Ectodermal cell (in vitro differentiated cells): ENCODE data around the gene JAKMIP1.

Source experiments
- H3K27ac ChIP-seq: 2 replicates; pipeline ENCODE4 v1.7.0; 2013; ENCODE audit warnings: mild to moderate bottlenecking, low read depth, low read length; ENCODE audit not compliant: insufficient read depth, poor library complexity, severe bottlenecking
- H3K27me3 ChIP-seq: 2 replicates; pipeline ENCODE4 v1.7.0; 2013; ENCODE audit warnings: mild to moderate bottlenecking, low read length; ENCODE audit not compliant: insufficient read depth, control insufficient read depth, poor library complexity, severe bottlenecking
- H3K36me3 ChIP-seq: one replicate; pipeline ENCODE4 v1.7.0; 2013; ENCODE audit warnings: low read length; ENCODE audit not compliant: control insufficient read depth, insufficient read depth
- H3K4me1 ChIP-seq: one replicate; pipeline ENCODE4 v1.7.0; 2013; ENCODE audit warnings: low read length; ENCODE audit not compliant: control insufficient read depth, insufficient read depth
- H3K4me3 ChIP-seq: 2 replicates; pipeline ENCODE4 v1.7.0; 2013; ENCODE audit warnings: low read depth, low read length, control low read depth; ENCODE audit not compliant: insufficient read depth
- H3K9me3 ChIP-seq: 2 replicates; pipeline ENCODE4 v1.7.0; 2013; ENCODE audit warnings: mild to moderate bottlenecking, low read length, moderate library complexity; ENCODE audit not compliant: control insufficient read depth
- whole genome bisulfite sequencing, 2 experiments: methylation state at CpG; one replicate each; pipeline ENCODE4 v1.1.7; 2013; ENCODE audit warnings: missing lambda C conversion rate in 2 of 2; 5-methylcytosine and 5-hydroxymethylcytosine counted together

The JAKMIP1 gene

DNA sequence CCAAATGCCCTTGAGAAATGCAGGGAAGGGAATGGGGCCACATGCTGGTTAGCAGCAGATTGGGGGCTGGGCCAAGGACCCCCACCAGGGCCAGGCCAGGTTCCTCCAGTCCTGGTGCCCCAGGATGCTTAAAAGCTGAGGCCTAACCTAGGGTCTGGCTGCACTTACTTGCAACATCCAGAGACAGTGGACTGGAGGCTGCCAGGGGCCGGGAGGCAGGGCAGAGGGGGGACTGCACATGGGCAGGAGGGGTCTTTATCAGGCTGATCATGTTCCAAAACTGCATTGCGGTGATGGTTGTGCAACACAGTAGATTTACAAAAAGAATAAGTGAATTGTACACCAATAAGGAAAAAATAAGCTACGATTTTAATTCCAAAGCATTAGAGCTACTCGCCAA lies 145.3 kb downstream of the JAKMIP1 start:
- Histone ChIP-seq H3K27me3 (no peaks in the 10 kb centered on the region), H3K9me3 (no peaks in the 10 kb centered on the region), H3K4me3 (no peak overlapping the region), H3K36me3 (no peaks in the 10 kb centered on the region), H3K4me1 (no peaks in the 10 kb centered on the region), H3K27ac (no peak overlapping the region)
- 94 to 96% methylated on average over 4 of the region's 4 CpGs for WGBS, 2 experiments

DNA sequence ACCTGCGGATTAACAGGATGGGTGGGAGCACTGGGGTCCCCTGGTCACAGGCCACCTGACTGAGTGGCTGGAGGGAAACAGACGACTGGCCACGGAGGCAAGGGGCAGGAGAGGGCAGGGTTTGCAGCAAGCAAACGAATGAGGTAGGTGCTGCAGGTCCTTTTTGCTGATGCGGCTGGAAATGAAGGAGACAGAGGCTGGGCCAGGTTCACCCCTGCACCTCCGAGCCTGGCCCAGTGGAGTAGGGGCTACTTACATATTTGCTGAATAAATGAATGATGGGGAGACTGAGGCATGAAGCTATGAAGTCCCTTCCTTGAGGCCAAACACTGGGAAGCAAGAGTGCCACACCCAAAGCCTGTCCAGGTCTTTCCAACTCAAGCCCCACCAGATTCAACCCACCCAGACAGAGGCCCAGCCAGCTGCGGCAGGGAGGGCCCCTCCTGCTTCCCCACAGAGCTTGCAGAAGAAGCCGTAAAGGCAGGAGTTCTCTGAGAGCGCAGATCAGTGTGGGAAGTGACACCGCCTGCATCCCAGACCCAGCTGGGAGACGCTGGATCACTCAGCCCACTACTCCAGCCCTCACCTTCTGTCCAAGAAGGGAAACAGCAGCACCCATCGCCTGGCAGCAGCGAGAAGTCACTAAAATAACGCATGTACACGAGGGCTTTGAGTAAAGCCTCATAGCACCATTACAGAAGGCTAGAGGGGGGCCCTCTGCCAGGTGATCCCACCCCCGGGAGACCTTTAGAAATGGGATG lies 146.0 kb downstream of the JAKMIP1 start:
- Histone ChIP-seq H3K27me3 (no peaks in the 10 kb centered on the region), H3K9me3 (no peaks in the 10 kb centered on the region), H3K4me3 (no peak overlapping the region), H3K27ac (no peak overlapping the region), H3K36me3 (no peaks in the 10 kb centered on the region), H3K4me1 (no peaks in the 10 kb centered on the region)
- 85% methylated on average over 16 of the region's 16 CpGs for WGBS, 2 experiments

DNA sequence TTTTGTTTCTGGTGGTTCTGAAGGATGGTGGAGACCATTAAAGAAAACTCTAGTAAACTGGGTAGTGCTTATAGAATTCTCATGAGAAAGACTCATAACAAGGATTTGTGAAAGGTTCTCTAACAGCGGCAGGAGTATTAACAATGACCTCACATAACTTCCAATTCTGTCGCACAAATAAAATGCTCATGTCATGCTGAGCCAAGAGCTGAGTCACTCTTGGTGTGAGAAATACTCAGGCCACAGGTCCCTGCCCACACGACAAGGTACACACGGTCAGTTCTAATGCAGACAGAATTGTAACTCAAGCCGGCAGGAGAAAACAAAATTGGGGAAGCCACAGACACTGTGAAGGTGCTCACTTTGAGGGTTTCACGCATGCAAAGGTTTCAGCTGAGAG lies 147.7 kb downstream of the JAKMIP1 start:
- no peaks in the 10 kb centered on the region for H3K27me3 ChIP-seq
- H3K36me3 ChIP-seq, result no peaks in the 10 kb centered on the region
- H3K9me3 ChIP-seq, result no peaks in the 10 kb centered on the region
- H3K4me1 ChIP-seq, result no peaks in the 10 kb centered on the region
- WGBS, 2 experiments, result 76 to 81% methylated on average over 6 of the region's 6 CpGs
- H3K27ac ChIP-seq, result no peak overlapping the region
- no peak overlapping the region for H3K4me3 ChIP-seq

DNA sequence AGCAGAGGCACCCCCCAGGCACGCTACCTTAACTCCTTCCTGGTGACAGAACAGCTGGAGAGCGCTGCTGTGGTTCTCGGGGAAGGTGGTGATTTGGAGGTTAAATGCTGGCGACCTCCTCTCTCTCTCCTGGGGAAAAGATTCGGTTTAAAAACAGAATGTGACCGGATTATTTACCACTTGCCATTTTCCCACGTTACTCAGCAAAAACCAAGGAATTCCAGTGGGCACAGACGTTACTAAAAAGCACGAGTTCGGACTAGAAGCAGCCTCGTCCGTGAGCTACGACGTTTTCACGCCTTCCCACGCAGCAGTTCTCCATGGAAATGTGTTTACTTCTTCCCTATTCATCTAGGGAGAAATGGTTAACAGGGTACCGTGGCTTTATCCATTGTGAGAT lies 149.8 kb downstream of the JAKMIP1 start:
- H3K4me3 ChIP-seq, result no peak overlapping the region
- no peaks in the 10 kb centered on the region for H3K36me3 ChIP-seq
- H3K9me3 ChIP-seq, result no peaks in the 10 kb centered on the region
- H3K27ac ChIP-seq, result no peak overlapping the region
- 85 to 88% methylated on average over 17 of the region's 17 CpGs for WGBS, 2 experiments
- H3K4me1 ChIP-seq, result no peaks in the 10 kb centered on the region
- H3K27me3 ChIP-seq, result no peaks in the 10 kb centered on the region

DNA sequence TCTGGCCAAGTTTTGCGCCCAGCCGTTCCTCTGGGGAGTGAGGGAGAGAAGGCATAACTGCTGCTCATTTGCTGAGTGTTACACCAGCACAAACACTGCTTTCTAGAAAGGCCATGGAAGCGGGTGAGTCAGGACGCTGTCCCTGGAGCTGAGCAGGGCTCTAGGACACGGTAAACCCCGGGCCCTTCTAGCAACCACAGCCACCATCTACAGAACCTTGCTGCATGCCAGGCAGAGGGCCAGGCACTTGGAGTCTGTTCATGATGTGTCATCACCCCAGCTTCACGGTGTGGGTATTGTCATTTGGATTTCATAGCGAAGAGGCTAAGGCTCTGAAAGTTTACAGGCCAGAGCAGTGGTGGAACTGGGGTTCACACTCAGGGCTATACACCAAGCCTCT lies 150.4 kb downstream of the JAKMIP1 start:
- no peaks in the 10 kb centered on the region for H3K27me3 ChIP-seq
- no peak overlapping the region for H3K27ac ChIP-seq
- H3K4me1 ChIP-seq, result no peaks in the 10 kb centered on the region
- no peak overlapping the region for H3K4me3 ChIP-seq
- no peaks in the 10 kb centered on the region for H3K9me3 ChIP-seq
- H3K36me3 ChIP-seq, result no peaks in the 10 kb centered on the region
- 83 to 90% methylated on average over 8 of the region's 8 CpGs for WGBS, 2 experiments

DNA sequence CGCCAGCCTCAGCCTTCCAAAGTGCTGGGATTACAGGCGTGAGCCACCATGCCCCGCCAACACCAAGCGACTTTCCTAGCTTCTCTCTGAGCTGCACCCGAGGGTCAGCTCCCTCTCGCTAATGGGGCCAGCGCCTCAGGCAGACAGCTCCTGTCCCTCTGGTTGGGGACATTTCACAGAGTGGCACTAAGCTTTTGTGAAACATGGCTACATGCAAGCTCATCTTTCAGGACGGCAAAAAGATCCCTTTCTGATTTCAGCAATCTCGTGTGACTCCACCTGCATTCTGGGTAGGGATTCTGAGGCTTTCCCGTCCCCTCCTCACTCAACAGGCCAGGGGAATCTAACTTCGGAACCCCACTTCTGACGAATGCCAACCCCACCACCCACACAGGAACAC lies 151.1 kb downstream of the JAKMIP1 start:
- H3K27ac ChIP-seq, result no peak overlapping the region
- no peaks in the 10 kb centered on the region for H3K4me1 ChIP-seq
- 91 to 94% methylated on average over 12 of the region's 12 CpGs for WGBS, 2 experiments
- no peaks in the 10 kb centered on the region for H3K9me3 ChIP-seq
- H3K4me3 ChIP-seq, result no peak overlapping the region
- no peaks in the 10 kb centered on the region for H3K36me3 ChIP-seq
- H3K27me3 ChIP-seq, result no peaks in the 10 kb centered on the region

DNA sequence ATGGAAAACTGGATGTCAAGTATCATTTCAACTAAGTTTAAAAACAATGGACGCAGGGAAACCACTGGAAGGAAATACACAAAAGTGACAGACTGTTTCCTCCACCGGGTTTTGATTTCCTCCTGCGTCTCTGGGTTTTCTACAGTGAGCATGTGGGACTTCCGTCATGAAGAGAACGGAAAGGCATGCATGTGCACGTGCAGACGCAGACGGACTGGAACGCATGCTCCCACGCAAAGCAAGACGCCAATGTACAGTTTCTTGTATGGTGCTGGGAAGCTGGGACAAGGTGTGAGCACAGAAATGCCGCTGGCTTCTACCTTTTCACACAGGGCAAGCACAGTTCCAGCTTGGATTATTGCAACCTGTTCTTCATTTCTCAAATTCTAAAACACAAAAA lies 151.8 kb downstream of the JAKMIP1 start:
- no peaks in the 10 kb centered on the region for H3K9me3 ChIP-seq
- H3K27ac ChIP-seq, result no peak overlapping the region
- H3K27me3 ChIP-seq, result no peaks in the 10 kb centered on the region
- H3K4me1 ChIP-seq, result no peaks in the 10 kb centered on the region
- H3K4me3 ChIP-seq, result no peak overlapping the region
- 96% methylated on average over 12 of the region's 12 CpGs for WGBS, 2 experiments
- H3K36me3 ChIP-seq, result no peaks in the 10 kb centered on the region

DNA sequence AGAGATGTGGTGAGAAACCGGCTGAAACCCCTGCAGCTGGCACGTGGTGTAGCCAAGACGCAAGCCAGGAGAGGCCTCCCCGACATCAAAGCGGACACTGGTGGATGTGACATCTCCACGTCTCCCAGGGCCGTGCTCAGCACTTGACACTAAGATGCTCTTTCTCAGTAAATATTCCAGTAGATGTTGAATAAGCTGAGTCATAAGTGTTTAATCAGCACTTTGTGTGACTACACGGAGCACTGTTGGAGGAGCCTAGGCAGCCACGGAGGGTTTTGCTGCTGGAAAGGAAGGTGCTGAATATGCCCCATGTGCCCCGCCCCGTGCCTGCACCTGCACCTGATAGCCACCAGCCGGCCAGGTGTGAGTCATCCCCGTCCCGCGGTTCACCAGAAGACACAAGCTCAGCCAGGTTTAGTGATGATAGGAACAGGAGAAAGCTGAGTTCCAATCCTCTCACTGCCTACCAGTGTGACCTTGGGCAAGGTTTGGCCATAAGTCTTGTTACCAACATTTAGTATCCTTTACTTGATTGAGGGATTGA lies 153.1 kb downstream of the JAKMIP1 start:
- 88 to 91% methylated on average over 15 of the region's 15 CpGs for WGBS, 2 experiments

DNA sequence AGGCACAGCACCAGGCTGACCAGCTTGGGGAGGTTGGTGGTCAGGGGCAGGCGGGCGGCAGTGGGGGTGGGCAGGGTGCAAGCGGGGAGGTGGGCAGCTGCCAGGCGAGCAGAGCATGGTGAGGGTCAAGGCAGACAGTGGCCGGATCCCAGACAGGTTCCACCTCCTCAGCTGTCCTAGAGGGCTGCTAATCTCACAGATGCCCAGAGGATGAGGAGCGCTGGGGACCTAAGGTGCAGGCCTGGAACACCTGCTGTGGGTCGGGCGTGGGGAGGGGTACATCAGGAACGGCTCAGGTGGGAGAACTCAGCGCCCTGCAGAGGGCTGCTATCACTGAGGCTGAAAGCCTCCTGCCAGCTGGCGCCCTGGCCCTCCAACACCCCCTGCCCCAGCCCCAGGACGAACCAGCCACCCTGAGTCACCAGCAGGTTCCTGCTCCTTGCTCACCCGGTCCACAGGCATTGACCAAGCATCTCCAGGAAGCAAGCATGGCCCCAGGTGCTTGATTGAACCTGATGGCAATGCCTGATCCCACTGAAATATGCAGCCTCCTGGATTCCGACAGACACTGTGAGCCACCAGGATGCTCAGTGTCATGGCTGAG lies 153.7 kb downstream of the JAKMIP1 start:
- Histone ChIP-seq H3K4me1 (no peaks in the 10 kb centered on the region), H3K27me3 (no peaks in the 10 kb centered on the region), H3K9me3 (no peaks in the 10 kb centered on the region), H3K27ac (no peak overlapping the region), H3K36me3 (no peaks in the 10 kb centered on the region), H3K4me3 (no peak overlapping the region)
- WGBS, 2 experiments, result 92% methylated on average over 14 of the region's 14 CpGs

More for the DNA sequence above, 153.1 kb downstream of the JAKMIP1 start:
- Histone ChIP-seq H3K9me3 (no peaks in the 10 kb centered on the region), H3K36me3 (no peaks in the 10 kb centered on the region), H3K27me3 (no peaks in the 10 kb centered on the region), H3K27ac (no peak overlapping the region), H3K4me3 (no peak overlapping the region), H3K4me1 (no peaks in the 10 kb centered on the region)

DNA sequence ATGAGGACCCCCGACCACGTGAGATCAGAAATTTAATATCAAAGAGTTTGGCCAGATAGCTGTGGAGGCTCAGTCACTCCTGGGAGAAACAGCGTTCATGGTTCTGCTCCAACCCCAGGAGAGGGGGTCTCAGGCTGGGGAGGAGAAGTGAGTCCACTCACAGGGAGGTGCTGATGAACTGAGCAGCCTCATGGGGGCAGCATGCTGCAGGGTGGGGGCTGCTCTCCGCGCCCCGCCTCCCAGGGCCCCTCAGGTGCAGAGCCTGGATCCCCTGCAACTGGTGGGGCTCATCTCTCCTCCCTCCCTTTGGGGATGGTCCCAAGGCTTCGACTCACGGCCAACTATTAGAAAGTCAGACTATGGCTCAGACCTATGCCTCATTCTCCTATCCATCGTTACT lies 155.5 kb downstream of the JAKMIP1 start:
- peaks cover 5% of the 10 kb centered on the region for H3K27me3 ChIP-seq
- H3K27ac ChIP-seq, result no peak overlapping the region
- no peaks in the 10 kb centered on the region for H3K36me3 ChIP-seq
- no peak overlapping the region for H3K4me3 ChIP-seq
- 68 to 71% methylated on average over 9 of the region's 9 CpGs for WGBS, 2 experiments
- no peaks in the 10 kb centered on the region for H3K9me3 ChIP-seq
- H3K4me1 ChIP-seq, result no peaks in the 10 kb centered on the region
